Measurements from ENCODE around the gene GNB1.
A peak's percentile ranks its signal among the peaks of the same experiment; 100 is the strongest.
"Not testable (repeated sequence)": the region's sequence is repeated elsewhere in the genome, so short reads cannot be mapped to it uniquely, and the experiment has no call there.

Gene GNB1

GRCh38 chr1:1741013-1741412, 149.9 kb downstream of the GNB1 start:
- not testable (repeated sequence) for DNase-seq (ENCODE audit: low spot score)

- DNase-seq (ENCODE audit: low spot score) = not testable (repeated sequence)
Measured at GRCh38 chr1:1738799-1739337, 152.0 kb downstream of the GNB1 start.

- peak; percentile 18 for DNase-seq (ENCODE audit: low spot score)
Measured at GRCh38 chr1:1737675-1738590, 153.0 kb downstream of the GNB1 start.
